HG03175 (cell line): Measurements from ENCODE around the gene TP53AIP1.

Experiments used
- ATAC-seq: cut with Tn5 transposase; IDR thresholded peaks from one replicate; pipeline ENCODE4 v1.9.1; 2021; ENCODE audit warnings: mild to moderate bottlenecking, moderate library complexity; ENCODE audit not compliant: unreplicated experiment

Gene TP53AIP1, protein sequence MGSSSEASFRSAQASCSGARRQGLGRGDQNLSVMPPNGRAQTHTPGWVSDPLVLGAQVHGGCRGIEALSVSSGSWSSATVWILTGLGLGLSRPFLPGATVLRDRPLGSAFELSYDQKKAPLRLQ

DNA sequence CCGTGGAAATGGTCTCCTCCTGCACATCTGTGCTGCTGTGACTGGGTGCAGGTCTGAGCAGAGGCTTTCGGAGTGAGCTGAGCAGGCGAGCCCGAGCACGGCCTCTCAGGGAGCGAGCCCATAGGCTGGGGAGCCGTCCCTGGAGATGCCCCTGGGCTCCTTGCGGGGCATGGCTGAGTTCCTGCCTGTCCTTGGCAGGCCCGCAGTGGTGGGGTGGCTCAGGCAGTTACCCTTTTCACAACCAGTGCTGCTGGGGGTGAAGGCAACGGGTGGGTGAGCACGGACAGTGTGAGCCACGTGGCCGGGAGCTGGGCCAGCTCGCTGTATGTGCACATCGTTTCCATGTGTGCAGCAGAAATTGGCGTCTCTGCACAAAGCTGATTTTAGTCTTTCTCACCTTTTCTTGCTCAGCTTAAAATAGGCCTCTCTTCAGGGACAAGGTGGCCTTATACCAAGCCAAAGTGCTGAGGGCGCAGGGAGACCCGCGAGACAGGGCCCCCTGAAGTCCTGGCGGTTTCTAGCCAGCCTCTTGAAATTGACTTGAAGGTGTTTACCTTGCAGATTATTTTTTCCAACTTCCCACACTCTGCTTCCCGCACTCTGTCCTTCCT lies at the start of gene TP53AIP1:
Gene TP53AIP1 (minus strand): TSS at position 55 of the 611 bp plus-strand sequence. CDS start 5,053 bp downstream, outside the sequence.
- ATAC-seq: no peak

DNA sequence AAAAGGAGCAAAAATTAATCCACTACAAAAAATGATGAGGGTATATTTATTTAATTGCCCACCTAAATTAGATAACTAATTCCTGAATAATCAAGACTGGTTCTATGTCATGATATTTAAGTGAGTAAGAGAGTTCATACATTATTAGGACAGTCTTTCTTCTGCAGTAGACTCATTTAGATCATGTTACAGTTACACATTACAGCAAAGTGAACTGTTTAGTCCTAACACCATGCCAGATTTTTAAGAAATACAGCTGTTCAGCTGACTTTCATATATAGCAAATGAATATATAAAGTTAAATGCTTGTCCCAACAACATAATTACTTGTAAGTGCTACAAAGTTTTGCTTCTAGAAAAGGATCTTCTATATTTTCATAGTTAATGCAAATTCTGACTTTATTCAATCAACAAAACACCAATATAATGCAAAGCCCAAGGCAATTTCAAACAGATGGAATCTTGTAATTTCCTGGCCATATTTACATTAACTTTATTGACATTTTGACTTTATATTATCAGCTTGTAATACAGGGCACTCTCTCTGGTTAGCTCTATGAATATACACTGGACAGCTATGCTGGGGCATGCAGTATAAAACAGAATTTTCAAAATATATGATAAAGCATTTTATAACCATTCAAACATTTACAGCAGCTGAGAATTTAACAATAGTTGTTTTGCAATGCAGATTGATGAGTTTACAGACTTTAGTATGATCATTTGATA lies 45.7 kb upstream of the TP53AIP1 start:
- no peak for ATAC-seq

GRCh38 chr11:128985880-128986279 lies 43.2 kb upstream of the TP53AIP1 start:
- ATAC-seq: no peak

DNA sequence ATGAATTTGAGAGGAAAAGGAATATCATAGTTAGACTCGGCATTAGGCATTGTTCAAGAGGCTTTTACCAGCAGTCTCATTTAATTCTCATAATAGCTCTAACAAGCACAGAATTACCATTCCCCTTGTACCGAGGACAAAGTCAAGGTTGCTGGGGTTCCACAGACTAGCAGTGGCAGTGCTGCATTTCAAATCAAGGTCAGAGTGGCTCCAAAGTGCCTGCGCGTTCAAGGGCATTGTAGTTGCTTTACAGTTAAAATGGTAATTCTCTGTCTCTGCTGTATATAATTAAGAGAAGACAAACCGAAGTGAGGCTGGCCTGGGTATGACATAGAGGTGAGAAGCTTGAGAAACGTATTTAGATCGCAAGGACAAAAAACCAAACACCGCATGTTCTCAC lies 40.4 kb upstream of the TP53AIP1 start:
- ATAC-seq: no peak

DNA sequence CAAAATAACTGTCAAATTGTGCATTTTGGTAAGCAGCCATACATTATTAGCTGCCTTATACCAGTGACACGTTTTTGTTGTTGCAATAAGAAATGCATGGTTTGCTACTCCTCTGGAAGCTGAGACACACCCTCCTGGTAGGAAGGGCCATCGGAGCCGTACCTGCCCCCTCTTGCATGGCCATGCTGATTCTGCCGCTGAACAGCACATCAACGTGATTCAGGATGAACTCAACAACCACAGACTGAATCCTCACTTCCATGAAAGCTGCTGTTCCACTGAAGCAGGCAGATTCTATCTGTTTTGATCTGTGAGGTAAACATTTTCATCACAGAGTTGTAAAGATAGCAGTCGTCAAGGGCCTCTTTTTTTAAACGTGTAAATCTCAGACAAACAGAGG lies 38.6 kb upstream of the TP53AIP1 start:
- ATAC-seq: no peak

DNA sequence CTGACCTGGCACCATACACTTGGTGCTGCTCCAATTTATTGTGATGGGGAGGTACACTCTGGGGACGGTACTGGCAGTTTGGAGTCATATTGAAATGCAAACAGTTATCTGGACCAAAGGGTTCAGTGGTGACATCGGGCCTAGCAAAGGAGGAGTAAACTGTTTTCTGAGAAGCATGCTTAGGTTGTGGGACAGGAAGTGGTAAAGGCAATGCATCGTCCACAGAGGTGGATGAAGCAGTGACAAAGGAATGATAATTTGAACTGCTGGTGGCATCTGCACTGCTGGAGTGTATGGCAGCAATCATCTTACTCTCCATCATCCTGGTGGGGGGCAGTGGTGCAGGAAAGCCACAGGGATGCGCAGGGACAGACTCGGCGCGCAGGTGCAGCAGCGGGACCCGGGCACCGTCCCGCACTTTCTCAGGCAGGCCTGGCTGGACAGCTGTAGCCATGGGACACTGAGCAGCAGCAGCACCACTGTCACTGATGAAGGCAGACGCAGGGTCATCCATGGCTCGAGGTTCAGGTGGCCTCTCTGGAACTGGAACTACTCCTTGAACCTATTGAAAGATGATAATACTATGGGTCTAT lies 28.0 kb upstream of the TP53AIP1 start:
- no peak for ATAC-seq

GRCh38 chr11:128968916-128969315 lies 26.2 kb upstream of the TP53AIP1 start:
- ATAC-seq: peak; percentile 28

GRCh38 chr11:128967578-128967977 lies 24.9 kb upstream of the TP53AIP1 start:
- ATAC-seq: no peak

GRCh38 chr11:128965485-128965884 lies 22.8 kb upstream of the TP53AIP1 start:
- ATAC-seq: peak; percentile 93

GRCh38 chr11:128964463-128964930 lies 21.8 kb upstream of the TP53AIP1 start:
- ATAC-seq: no peak

GRCh38 chr11:128963744-128964325 lies 21.2 kb upstream of the TP53AIP1 start:
- ATAC-seq: peak; percentile 45

DNA sequence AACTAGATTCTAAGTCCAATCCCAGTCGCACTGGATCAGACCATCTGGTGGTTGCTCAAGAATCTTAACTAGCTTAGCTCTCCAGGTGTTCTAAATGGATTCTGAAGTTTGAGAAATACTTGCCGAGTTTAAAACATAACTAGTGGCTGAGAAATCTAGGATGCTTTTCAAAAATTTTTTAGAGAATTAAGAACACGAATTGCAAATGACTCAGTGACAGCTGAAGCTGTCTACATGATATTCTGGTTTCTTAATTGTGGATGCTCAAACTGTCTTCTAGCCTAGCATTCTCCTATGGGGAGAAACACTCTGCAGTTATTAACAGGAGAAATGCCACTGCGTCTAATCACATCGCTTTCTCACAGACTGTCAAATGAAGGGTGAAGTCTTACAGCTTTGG lies 20.2 kb upstream of the TP53AIP1 start:
- no peak for ATAC-seq

DNA sequence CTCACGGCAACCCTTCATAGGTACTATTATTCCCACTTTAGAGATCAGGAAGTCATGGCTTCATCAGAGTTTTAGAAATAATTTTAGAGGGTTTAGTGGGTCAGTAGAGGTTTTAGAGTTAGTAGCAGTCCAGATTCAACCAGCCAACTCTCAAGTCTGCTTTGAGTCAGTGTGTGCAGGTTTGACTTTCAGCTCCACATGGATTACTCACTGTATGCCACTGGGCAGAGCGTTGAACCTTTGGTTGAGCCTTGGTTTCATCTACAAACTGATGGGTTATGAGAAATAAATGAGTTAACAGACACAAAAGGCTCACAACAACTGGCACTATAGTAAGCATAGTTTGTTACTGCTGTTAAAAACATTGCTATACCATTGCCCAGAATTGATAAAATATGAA lies 19.0 kb upstream of the TP53AIP1 start:
- ATAC-seq: no peak

- no peak for ATAC-seq
Measured at GRCh38 chr11:128957202-128957482, 14.5 kb upstream of the TP53AIP1 start.

DNA sequence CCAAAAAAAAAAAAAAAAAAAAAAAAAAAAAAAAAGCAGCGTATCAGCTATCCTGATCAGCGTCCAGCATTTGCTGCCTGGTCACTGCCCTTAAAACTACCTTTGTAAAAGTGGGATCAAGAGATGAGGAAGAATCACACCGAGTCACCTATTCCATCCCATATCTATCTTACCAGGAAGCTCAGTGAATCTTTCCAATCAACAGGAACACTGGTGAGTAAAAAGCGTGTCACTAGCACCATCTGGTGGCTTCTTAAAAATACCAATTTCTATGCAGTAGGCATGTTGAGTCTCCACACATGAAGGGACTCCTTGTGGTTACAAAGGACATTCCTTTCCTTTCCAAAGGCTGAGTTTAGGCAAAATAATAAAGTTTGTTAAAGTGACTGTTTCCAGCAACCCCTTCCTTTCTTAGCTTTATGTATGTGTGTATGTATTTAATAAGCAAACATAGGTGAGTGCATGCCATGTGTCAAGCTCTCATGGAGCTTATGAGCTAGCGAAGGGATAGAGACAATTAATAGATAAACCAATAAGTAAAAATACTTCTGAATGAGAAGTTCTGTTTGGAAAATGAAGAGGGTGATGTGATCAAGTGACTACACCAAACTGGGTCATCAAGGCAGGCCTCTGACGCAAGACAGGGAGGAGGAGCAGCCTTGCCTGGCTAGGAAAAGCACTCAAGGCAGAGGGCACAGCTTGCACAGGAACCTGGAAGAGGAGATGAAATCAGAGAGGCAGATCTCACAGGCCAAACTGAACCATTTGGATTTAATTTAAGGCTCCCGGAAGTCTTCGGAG lies 13.9 kb upstream of the TP53AIP1 start:
- ATAC-seq: peak; percentile 61

DNA sequence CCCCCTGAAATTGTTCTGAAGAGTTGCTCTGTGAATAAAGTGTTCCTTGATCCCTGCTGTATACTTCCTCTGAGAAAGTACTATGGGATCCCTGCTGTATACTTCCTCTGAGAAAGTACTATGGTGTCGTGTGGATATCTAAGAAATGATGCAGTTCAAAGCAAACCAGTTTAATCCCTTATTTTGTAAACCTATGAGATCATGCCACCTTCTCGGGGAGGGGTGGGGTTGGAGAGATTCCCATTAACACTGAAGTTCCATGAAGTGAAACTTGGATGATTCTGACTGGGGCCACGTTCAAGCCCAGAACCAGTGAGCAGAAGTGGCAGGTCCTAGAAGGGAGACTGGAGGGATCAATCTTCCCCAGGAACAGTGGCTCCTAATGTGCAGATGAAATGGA lies 13.0 kb upstream of the TP53AIP1 start:
- ATAC-seq: no peak

DNA sequence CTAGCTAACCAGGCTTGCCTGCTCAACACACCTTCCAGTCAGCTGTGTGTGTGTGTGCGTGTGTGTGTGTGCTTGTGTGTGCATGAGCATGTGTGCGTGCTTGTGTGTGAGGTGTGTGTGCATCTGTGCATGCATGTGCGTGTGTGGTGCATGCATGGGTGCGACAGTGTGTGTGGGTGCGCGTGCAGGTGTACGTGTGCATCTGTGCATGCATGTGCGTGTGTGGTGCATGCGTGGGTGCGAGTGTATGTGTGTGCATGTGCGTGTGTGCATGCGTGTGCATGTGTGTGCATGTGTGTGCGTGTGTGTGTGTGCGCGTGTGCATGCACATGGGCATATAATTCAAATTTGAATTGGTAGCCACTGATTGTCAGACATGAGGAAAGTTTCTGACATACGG lies 10.5 kb upstream of the TP53AIP1 start:
- no peak for ATAC-seq

GRCh38 chr11:128949791-128950454 lies 7.3 kb upstream of the TP53AIP1 start:
- no peak for ATAC-seq

DNA sequence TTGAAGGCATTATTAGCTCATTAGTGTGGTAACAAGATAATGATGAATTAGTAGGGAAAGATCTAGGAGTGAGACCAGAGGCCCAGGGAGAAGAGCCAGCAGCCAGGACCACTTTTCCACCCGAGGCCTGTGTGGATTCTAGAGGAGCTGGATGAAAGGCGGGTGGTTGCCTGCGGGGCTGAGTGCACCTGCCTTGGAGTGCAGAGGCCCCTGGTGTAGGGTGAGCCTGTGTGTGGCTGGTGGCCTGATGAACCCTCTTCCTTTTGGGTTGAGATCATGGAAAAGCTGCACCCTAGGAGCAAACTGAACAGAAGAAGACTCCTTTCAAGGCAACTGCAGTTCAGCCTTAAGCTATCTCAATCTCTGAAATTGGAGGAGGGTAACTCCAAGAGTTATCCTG lies 5.9 kb upstream of the TP53AIP1 start:
- ATAC-seq: no peak

DNA sequence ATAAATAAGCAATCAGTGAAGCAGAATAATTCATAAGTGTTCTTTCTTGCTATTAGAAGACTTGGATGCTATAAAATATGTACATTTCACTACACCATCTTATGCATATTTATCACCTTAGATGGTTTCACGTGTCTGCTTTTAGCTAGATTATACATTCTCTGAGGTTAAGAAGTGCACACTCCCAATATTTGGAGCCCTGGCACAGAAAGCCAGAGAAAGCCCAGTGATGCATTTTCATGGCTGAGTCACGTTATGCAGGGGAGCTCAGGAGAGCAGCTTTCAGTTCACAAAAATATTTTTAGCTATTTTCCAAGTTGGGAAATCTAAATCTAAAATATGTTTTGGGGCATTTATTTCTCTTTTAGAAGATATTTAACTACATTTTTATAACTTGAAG lies 5.1 kb upstream of the TP53AIP1 start:
- ATAC-seq: no peak
